C4-2B (cell line): ENCODE measurements around the gene STIM1.
A peak's percentile ranks its signal among the peaks of the same experiment; 100 is the strongest.

Experiments used
- CTCF ChIP-seq: fragments of 450-650 bp; conservative IDR thresholded peaks from 2 replicates; pipeline ENCODE4 v1.5.1; 2017; ENCODE audit warnings: mild to moderate bottlenecking
- ZFX ChIP-seq: fragments of 450-650 bp; IDR thresholded peaks from 2 replicates; pipeline ENCODE4 v1.6.1; 2017

- TF ChIP-seq CTCF: peak; percentile 98
- peak; percentile 51 for TF ChIP-seq ZFX
Measured at GRCh38 chr11:3854977-3855807, at the start of gene STIM1.
